ENCODE results near the gene ZNF423. TPM values are rescaled to one million over a fixed set of nuclear protein-coding genes. Genes with fewer than 3 reads are reported as not detected.
A peak's percentile ranks its signal among the peaks of the same experiment; 100 is the strongest.

The ZNF423 gene
- total and polyA plus RNA-seq, 2 experiments from 2014 or later, result 14.9 to 41.8 TPM

- no peak for TF ChIP-seq ETS1 (IDR thresholded peaks at IDR 0.05)
- TF ChIP-seq POLR2AphosphoS5 (IDR thresholded peaks at IDR 0.05; ENCODE audit: low read depth), result no peak
Measured at GRCh38 chr16:49532873-49533272, 323.0 kb downstream of the ZNF423 start (continued).

- no peak overlapping the region for H3K27ac Mint-ChIP-seq
- H3K27me3 Mint-ChIP-seq (ENCODE audit: insufficient read depth, low read depth, poor library complexity), result peaks cover 8% of the 10 kb centered on the region
- TF ChIP-seq, protein P1, sequence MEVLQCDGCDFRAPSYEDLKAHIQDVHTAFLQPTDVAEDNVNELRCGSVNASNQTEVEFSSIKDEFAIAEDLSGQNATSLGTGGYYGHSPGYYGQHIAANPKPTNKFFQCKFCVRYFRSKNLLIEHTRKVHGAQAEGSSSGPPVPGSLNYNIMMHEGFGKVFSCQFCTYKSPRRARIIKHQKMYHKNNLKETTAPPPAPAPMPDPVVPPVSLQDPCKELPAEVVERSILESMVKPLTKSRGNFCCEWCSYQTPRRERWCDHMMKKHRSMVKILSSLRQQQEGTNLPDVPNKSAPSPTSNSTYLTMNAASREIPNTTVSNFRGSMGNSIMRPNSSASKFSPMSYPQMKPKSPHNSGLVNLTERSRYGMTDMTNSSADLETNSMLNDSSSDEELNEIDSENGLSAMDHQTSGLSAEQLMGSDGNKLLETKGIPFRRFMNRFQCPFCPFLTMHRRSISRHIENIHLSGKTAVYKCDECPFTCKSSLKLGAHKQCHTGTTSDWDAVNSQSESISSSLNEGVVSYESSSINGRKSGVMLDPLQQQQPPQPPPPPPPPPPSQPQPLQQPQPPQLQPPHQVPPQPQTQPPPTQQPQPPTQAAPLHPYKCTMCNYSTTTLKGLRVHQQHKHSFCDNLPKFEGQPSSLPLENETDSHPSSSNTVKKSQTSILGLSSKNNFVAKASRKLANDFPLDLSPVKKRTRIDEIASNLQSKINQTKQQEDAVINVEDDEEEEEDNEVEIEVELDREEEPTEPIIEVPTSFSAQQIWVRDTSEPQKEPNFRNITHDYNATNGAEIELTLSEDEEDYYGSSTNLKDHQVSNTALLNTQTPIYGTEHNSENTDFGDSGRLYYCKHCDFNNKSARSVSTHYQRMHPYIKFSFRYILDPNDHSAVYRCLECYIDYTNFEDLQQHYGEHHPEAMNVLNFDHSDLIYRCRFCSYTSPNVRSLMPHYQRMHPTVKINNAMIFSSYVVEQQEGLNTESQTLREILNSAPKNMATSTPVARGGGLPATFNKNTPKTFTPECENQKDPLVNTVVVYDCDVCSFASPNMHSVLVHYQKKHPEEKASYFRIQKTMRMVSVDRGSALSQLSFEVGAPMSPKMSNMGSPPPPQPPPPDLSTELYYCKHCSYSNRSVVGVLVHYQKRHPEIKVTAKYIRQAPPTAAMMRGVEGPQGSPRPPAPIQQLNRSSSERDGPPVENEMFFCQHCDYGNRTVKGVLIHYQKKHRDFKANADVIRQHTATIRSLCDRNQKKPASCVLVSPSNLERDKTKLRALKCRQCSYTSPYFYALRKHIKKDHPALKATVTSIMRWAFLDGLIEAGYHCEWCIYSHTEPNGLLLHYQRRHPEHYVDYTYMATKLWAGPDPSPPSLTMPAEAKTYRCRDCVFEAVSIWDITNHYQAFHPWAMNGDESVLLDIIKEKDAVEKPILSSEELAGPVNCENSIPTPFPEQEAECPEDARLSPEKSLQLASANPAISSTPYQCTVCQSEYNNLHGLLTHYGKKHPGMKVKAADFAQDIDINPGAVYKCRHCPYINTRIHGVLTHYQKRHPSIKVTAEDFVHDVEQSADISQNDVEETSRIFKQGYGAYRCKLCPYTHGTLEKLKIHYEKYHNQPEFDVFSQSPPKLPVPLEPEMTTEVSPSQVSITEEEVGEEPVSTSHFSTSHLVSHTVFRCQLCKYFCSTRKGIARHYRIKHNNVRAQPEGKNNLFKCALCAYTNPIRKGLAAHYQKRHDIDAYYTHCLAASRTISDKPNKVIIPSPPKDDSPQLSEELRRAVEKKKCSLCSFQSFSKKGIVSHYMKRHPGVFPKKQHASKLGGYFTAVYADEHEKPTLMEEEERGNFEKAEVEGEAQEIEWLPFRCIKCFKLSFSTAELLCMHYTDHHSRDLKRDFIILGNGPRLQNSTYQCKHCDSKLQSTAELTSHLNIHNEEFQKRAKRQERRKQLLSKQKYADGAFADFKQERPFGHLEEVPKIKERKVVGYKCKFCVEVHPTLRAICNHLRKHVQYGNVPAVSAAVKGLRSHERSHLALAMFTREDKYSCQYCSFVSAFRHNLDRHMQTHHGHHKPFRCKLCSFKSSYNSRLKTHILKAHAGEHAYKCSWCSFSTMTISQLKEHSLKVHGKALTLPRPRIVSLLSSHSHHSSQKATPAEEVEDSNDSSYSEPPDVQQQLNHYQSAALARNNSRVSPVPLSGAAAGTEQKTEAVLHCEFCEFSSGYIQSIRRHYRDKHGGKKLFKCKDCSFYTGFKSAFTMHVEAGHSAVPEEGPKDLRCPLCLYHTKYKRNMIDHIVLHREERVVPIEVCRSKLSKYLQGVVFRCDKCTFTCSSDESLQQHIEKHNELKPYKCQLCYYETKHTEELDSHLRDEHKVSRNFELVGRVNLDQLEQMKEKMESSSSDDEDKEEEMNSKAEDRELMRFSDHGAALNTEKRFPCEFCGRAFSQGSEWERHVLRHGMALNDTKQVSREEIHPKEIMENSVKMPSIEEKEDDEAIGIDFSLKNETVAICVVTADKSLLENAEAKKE (CRISPR knock-in tag; IDR thresholded peaks at IDR 0.05), result no peak
- TF ChIP-seq EZH2 (IDR thresholded peaks at IDR 0.05; ENCODE audit: low read depth, unreplicated experiment) (no peak), ZNF114 (CRISPR knock-in tag; IDR thresholded peaks at IDR 0.05) (no peak), ZNF331 (CRISPR knock-in tag; IDR thresholded peaks at IDR 0.05; ENCODE audit: low read depth) (no peak), STAT1 (IDR thresholded peaks at IDR 0.05; ENCODE audit: unreplicated experiment) (no peak), EZH2phosphoT487 (IDR thresholded peaks at IDR 0.05; ENCODE audit: unreplicated experiment) (no peak), CREB1 (CRISPR knock-in tag; IDR thresholded peaks at IDR 0.05; ENCODE audit: low read depth) (no peak), JUNB (IDR thresholded peaks at IDR 0.05; ENCODE audit: unreplicated experiment) (no peak), POLR2AphosphoS5 (IDR thresholded peaks at IDR 0.05; ENCODE audit: low read depth) (no peak), REST (IDR thresholded peaks at IDR 0.05; ENCODE audit: unreplicated experiment) (no peak), NANOG (IDR thresholded peaks at IDR 0.05; ENCODE audit: borderline replicate concordance) (no peak)
- H3K4me1 ChIP-seq (ENCODE audit: insufficient read depth), result peaks cover 10% of the 10 kb centered on the region
- H4K20me1 ChIP-seq (replicated peaks; ENCODE audit: insufficient read depth), result no peaks in the 10 kb centered on the region
- no peaks in the 10 kb centered on the region for H3K27me3 ChIP-seq (ENCODE audit: insufficient read depth)
- H3K36me3 Mint-ChIP-seq (ENCODE audit: low read depth), result no peaks in the 10 kb centered on the region
- H3K4me3 Mint-ChIP-seq, result no peak overlapping the region
- DNase-seq (ENCODE audit: low spot score) (no peak), ATAC-seq (peak; percentile 55)
- no peaks in the 10 kb centered on the region for H3F3A ChIP-seq (replicated peaks; ENCODE audit: low read depth)
- no peak overlapping the region for H3K4me2 ChIP-seq
- H3K9me3 Mint-ChIP-seq, result no peaks in the 10 kb centered on the region
- H3K79me2 ChIP-seq (replicated peaks; ENCODE audit: insufficient read depth), result no peaks in the 10 kb centered on the region
- no peak overlapping the region for H2AFZ ChIP-seq
- H3K9me2 ChIP-seq (ENCODE audit: insufficient read depth), result no peaks in the 10 kb centered on the region
- H3K4me3 ChIP-seq, result no peak overlapping the region
- peaks cover 53% of the 10 kb centered on the region for H3K4me1 Mint-ChIP-seq
- no peaks in the 10 kb centered on the region for H3K36me3 ChIP-seq (ENCODE audit: insufficient read depth)
- H3K27ac ChIP-seq (ENCODE audit: low read depth), result no peak overlapping the region
Measured at GRCh38 chr16:49531931-49532840, 323.7 kb downstream of the ZNF423 start.
